ENCODE results near the gene ADAT3. TPM values are rescaled to one million over a fixed set of nuclear protein-coding genes. Genes with fewer than 3 reads are reported as not detected.

The ADAT3 gene
- total RNA-seq, 4 donors from 2014 or later: 1.0 to 5.5 (median 2.8) TPM

- no peak overlapping the region for H3K27ac ChIP-seq
- no peak overlapping the region for H3K4me3 ChIP-seq
- H3K9me3 ChIP-seq: no peaks in the 10 kb centered on the region
- intact Hi-C loops (cut with DNase I; ENCODE audit: low total_unique reads): no loop called here
- H3K27me3 ChIP-seq: no peaks in the 10 kb centered on the region
- H3K36me3 ChIP-seq: no peaks in the 10 kb centered on the region
- no peak for DNase-seq
- no peak for TF ChIP-seq POLR2A (IDR thresholded peaks at IDR 0.05)
- TF ChIP-seq CTCF (IDR thresholded peaks at IDR 0.05): no peak
- H3K4me1 ChIP-seq: peaks cover 0 to 2% of the 10 kb centered on the region in 2 donors
These were observed 50.9 kb downstream of the ADAT3 start for GRCh38 chr19:1956122-1956494.

- Histone ChIP-seq H3K27me3 (no peaks in the 10 kb centered on the region), H3K4me1 (peaks cover 0 to 4% of the 10 kb centered on the region in 2 donors), H3K4me3 (no peak overlapping the region), H3K9me3 (no peaks in the 10 kb centered on the region), H3K27ac (no peak overlapping the region), H3K36me3 (no peaks in the 10 kb centered on the region)
- no peak for TF ChIP-seq POLR2A (IDR thresholded peaks at IDR 0.05)
- no peak for TF ChIP-seq CTCF (IDR thresholded peaks at IDR 0.05)
- peak in 1 of 2 donors; percentile 42 for DNase-seq
- intact Hi-C loops (cut with DNase I; ENCODE audit: low total_unique reads): no loop called here
These were observed 51.8 kb downstream of the ADAT3 start for GRCh38 chr19:1956868-1957492.

GRCh38 chr19:1957562-1958248 lies 52.5 kb downstream of the ADAT3 start:
- no peak overlapping the region for H3K27ac ChIP-seq
- no peak for DNase-seq
- no peaks in the 10 kb centered on the region for H3K27me3 ChIP-seq
- peaks cover 0 to 4% of the 10 kb centered on the region in 2 donors for H3K4me1 ChIP-seq
- no peaks in the 10 kb centered on the region for H3K9me3 ChIP-seq
- intact Hi-C loops (cut with DNase I; ENCODE audit: low total_unique reads): no loop called here
- H3K4me3 ChIP-seq: no peak overlapping the region
- H3K36me3 ChIP-seq: no peaks in the 10 kb centered on the region
- TF ChIP-seq POLR2A (IDR thresholded peaks at IDR 0.05) (no peak), CTCF (IDR thresholded peaks at IDR 0.05) (no peak)

- Histone ChIP-seq H3K4me3 (no peak overlapping the region), H3K27me3 (no peaks in the 10 kb centered on the region), H3K36me3 (no peaks in the 10 kb centered on the region), H3K27ac (no peak overlapping the region), H3K9me3 (no peaks in the 10 kb centered on the region), H3K4me1 (peaks cover 0 to 4% of the 10 kb centered on the region in 2 donors)
- intact Hi-C loops (cut with DNase I; ENCODE audit: low total_unique reads): no loop called here
- no peak for TF ChIP-seq CTCF (IDR thresholded peaks at IDR 0.05)
- no peak for TF ChIP-seq POLR2A (IDR thresholded peaks at IDR 0.05)
- DNase-seq: no peak
These were observed 54.9 kb downstream of the ADAT3 start for GRCh38 chr19:1959928-1960589.

Measured in uterus (tissue), 4 donors.